ENCODE results near the gene PROCA1. TPM values are rescaled to one million over a fixed set of nuclear protein-coding genes. Genes with fewer than 3 reads are reported as not detected.
A peak's percentile ranks its signal among the peaks of the same experiment; 100 is the strongest.

The PROCA1 gene
- total and polyA plus RNA-seq, 2 of the 8 experiments (the other 6 are each of a cell fraction or from before 2014, with no cell fraction given), result 21.2 to 26.3 TPM

GRCh38 chr17:28746611-28747050, 34.9 kb upstream of the PROCA1 start (continued):
- TF ChIP-seq CHD7 (IDR thresholded peaks at IDR 0.05; ENCODE audit: insufficient replicate concordance, low read length) (no peak), CBX8 (IDR thresholded peaks at IDR 0.05; ENCODE audit: borderline replicate concordance, low read depth, low read length) (no peak), BACH1 (IDR thresholded peaks at IDR 0.05; ENCODE audit: low read length) (no peak), ASH2L (IDR thresholded peaks at IDR 0.05; ENCODE audit: low read length) (peak; percentile 75), RBBP5 (IDR thresholded peaks at IDR 0.05; ENCODE audit: borderline replicate concordance, low read depth, low read length) (peak; percentile 89; the same call in 1 of the 2 replicates)
